GM21515 (cell line): Measurements from ENCODE around the gene ADGRA1.

Source experiments
- ATAC-seq: cut with Tn5 transposase; IDR thresholded peaks from one replicate; pipeline ENCODE4 v1.9.1; 2021; ENCODE audit not compliant: unreplicated experiment

The ADGRA1 gene

DNA sequence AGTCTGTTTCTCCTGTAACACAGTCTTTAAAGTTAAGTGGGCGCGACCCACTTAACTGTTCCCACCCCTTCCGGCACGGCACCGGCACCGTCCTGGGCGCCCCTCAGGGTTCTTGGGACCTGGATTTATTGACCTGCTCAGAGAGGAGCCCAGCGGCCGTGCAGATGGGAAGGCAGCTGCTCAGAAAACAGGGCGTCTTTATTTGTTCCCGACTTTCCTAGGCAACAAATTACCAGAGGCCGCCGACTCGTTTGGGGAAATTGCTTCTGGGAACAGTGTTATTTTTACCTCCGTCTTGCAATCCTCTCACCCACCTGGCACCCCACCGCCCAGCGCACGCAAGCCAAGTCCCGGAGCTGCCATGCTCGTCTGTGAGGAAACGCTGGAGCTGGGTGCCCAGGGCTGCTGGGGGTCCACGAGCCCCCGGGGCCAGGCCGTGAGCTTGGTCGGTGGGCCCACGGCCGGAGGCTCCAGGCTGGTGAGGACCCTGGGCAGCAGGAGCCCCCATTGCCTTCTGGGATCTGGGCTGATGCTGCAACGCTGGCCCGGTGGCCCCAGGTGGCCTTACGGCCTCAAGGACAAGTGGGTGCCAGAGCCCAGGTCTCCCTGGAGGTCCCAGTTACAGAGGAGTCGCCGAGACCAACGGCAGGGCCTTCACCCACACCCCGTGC is 14.9 kb upstream of the ADGRA1 start:
- no peak for ATAC-seq

DNA sequence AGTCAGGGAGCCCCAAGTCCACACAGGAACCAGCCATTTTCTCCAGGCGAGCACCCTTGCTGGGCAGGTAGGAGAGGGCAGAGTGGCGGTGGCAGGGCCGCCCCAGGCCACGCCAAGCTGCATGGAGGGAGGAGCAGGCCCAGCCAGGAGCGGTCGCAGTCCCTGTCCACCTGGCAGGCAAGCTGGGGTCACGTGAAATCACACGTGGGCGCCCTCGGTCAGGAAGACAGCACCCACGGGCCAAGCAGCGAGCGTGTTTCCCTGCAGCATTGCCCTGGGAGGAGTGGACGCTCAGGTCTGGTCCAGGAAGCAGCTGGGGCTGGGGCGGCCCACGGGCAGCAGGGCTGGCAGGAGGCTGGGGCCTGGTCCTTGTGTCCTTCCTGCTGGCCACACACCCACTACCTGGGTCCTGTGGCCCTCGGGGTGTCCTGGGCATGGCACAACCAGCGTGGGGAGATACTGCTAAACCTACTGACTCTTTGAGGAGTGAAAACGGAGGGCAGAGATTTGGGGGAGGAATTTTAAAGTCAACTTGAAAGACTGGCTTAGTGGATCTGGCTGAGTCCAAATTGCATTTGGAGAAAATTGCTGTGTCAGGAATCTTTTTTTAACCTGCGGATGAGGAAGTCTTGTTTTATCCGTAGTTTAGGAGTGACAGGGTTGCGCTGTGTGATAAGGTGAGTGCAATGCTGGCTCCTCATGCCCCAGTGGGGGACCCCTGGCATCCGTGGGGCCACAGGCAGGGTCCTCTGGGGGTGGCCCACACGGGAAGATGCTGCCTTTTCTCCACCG is 12.2 kb upstream of the ADGRA1 start:
- no peak for ATAC-seq

DNA sequence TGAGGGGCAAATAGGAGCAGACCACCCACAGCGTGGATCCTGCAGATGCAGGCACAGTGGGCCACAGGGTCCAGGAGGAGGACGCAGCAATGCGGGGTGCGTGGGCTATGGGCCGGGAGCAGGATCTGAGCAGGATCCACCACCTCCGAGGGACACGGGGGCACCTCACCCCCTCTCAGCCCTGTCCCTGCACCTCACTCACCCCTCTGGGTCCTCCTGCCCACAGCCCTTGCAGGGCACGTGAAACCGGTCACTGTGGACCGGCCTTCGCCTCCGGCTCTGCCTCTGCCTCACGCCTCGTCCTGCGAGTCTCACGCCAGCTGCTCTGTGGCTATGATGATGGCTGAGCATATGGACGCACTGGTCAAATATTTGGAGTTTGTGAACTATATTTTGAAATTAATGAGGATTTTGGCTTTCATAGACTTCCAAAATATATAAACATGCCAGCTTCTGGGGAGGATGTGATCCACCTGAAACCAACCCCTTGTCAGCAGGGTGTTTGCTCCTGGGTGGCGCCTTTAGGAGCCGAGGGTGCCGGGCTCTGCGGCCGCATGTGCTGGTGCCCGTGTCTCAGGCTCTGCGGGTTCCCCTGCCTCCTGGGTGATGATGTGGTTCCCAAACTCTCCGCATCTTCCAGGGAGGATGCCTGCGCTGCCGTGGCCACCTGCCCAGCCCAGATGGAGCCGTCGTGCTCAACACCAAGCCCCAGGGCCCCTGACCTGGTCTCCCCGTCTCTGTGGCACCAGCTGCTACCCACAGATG is 11.3 kb upstream of the ADGRA1 start:
- ATAC-seq: no peak

DNA sequence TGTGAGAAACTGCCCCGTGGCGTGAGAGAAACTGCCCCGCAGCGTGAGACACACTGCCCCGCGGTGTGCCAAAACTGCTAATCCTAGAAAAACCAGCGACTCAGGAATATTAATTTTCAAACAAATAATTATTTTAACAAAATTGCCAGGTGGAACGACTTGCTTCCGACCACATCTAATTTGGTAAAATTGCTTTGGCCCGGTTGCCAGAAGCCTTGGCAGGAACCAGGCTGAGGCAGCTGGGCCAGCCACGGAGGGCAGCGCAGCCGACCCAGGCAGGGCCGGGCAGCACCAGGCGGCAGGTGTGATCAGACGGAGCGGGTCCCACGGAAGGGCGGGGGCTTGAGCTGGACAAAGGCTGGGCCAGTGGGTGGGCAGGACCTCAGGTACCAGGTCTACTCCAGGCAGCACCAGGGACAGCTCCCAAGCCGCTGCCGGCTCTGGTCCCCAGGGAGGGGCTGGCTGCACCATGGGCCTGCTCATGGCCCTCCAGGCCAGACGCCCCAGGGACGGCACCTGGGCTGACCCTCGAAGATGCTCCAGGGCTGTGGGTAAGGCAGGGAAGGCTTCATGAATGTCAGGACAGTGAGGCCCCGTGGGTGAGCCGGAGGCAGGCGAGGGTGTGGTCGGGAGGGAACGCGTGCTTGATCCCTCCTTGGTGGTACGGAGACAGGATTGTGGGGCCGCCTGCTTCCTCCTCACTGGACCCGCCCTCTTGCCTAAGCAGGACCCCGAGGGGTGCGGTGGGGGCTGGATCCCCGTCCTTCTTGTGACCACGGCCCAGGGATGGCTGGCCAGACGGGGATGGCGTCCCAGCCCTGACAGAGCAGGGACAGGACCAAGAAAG is 7.7 kb upstream of the ADGRA1 start:
- no peak for ATAC-seq

DNA sequence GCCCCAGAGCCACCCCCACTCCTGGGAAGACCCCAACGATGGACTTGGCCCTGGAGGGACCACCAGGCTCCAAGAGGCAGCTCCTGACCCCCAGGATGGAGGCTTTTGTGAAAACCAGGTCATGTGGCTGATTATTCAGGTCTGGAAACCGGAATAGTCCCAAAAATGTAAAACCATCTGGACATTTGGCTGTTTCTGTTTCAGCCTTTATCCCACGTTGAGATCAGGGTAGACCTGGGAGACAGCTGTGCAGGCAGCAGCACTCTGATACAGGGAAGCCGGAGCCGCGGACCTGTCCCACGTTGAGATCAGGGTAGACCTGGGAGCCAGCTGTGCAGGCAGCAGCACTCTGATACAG is 7.1 kb upstream of the ADGRA1 start:
- no peak for ATAC-seq

DNA sequence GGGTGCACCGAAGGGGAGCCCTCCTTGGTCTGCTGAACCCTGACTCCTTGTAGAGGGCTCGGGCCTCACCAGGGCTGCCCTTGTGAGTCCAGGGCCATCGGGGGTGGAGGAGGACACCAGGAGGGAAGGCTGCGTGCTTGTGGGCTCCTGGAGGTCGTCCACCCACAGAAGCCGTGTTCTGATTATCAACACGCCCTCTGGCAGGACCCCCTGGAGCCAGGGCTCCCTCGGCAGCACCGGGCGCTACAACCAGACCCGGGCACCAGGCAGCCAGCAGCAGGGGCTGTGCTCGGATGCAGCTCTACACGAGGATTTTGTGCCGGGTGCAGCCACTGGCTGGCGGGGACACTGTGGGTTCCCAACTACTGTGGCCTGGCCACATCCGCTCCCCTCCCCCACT is 6.1 kb upstream of the ADGRA1 start:
- ATAC-seq: no peak

DNA sequence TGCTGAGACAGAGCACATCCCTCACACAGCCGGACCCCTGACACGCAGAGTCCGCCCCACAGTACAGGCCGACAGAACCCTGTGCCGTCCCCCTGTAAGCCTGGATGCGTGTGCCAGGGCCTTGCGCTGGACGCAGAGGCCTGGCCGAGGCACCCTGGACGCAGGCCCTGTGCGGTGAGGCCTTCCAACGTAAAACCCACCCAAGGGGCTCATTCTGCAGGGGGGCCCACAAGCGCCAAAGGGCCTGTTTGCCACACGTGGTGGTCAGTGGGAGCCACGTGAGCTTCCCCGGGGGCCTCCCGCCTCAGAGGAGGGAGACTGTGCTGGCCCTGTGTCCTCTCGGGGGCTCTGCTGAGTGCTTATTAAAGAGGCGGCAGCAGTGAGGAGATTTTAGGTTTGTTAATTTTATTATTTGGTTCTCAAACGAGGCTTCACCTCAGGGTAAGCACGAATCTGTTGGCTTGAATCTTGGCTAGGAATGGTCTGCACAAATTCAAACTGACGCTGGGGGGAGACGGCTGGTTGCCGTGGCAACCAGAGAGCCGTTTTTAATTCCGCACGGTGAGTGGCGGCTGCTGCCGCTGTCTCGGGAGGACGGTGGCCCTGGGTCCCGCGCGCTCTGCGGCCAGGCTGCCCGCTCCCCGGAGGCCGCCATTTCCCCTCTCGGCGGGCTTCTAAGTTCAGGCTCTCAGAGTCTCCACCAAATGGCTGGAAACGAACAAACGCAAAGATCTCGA is 4.9 kb upstream of the ADGRA1 start:
- no peak for ATAC-seq

DNA sequence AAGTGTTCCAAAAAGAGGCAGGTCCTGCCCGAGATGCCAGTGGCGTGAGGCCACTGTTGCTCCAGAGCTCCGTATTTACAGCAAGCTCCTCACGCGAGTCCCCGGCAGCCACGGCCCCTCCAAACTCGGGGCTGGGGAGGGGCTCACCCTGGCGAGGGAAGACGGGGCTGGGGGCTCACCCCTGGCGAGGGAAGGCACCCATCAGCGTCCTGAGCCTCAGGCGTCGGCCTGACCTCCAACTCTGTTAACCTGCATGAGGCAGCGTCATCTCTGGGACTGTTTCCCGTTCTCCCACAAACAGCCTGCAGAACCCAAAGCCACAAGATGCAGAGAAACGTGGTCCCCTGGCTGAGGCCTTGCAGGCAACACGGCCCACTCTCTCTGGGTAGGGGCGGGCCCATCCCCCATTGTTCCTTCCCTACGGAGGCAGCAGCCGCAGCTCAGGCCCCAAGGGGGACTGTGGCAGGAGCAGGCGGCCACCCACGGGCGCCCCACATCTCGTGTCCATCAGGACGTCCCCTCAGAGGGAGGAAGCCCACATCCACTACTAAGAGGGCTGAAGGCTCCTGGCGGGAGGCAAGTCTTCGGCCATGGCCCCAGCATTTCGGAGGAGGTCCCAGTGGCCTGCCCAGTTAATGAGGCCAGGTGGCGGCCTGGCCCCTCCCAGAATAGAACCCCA is 4.2 kb upstream of the ADGRA1 start:
- no peak for ATAC-seq

DNA sequence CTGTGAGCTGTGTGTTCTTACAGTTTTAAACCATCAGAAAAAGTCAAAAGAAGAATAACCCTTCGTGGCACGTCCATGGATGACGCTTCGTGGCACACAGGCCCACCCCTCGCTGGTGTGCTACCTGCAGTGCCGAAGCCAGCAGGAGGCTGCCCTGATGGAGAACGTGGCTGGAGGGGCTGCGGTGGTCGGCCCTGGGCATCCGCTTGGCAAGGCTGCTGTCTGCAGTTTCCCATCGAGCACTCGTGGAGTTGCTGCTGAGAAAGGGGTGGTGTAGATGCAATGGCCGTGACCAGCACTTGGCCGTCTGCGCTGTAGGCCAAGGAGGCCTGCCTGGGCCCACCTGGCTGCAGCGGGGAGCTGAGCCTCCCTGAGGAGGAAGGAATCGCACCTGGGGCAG is 3.2 kb upstream of the ADGRA1 start:
- no peak for ATAC-seq

DNA sequence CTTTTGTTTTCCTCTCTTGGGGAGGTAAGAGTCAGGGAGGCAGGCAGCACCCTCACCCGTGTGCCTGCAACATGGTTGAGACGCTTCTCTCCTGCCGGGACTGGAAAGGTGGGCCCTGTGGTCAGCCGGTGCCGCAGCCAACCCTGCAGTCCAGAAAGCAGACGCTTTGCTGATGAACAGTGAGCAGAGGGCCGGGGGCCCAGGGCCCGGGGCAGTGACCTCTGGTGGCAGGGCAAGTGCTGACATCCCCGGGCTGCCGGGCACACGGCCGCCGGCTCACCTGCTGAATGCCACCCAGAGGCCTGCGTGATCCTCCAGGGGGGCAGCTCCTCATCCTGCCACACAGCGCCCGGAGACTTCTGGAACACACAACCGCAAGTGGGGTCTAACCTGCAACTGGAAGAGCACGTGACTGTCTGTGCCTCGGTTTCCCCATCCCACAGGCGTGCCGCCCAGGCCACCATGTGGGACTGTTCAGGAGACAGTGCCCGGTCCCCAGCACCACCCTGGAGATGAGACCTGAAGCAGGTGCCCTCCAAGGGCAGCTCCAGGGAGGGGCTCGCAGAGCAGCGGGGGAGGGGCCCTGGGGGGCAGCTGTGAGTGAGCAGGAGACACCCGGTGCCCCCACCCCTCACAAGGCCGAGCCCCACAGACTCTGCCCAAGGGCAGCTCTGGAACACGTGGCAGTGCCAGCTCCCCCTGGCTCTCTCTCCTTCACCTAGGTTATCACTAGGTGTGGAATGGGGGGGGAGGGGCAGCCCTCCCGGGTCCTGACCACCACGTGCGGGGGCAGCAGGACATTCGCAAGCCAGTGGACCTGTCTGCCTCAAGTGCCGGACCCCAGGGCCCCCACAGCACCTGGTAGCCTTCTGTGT is 2.2 kb upstream of the ADGRA1 start:
- ATAC-seq: no peak

DNA sequence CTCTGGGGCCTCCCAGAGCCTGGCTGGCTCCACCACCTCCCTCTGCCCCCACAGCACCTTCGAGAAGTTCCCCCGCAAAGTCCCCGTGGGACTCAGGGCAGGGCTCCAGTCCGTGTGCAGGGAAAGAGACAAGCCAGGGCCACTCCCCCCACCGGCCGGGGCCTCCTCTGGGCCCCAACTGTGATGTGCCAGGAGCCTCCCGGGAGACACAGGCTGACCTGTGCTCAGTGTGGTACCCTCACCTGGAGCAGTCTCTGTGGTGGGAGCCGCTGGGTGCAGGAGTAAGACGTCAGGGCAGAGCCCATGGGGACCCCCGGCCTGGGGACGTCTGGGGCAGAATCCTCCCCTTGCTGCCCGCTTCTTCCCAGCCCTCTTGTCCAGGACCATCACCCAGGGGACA is 1.5 kb upstream of the ADGRA1 start:
- no peak for ATAC-seq

DNA sequence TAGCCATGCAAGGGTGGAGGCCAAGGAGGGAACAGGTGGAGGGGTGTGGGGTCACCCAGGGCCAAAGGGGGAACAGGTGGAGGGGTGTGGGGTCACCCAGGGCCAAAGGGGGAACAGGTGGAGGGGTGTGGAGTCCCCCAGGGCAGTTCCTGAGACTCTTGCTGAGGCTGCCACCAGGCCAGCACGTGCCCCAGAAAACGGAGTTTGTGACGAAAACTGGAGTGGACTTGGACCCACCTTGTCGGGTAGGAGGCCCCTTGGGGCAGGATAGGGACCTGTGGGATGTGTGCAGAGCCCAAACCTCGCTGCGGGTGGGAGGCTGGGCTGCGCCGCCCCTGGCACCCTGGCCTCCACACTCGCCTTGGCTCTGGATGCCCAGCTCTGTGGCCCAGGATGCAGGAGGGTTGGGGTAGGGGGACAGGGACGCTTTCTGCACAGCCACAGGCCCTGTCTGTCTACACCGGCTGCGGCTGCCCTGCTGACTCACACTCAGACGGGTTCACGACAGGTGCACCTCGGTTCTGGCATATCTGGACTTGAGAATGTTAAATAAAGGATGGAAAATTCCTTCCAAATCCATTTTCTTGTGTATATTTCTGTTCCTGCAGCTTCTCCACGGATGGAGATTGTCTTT is 562 bp upstream of the ADGRA1 start:
- ATAC-seq: no peak

DNA sequence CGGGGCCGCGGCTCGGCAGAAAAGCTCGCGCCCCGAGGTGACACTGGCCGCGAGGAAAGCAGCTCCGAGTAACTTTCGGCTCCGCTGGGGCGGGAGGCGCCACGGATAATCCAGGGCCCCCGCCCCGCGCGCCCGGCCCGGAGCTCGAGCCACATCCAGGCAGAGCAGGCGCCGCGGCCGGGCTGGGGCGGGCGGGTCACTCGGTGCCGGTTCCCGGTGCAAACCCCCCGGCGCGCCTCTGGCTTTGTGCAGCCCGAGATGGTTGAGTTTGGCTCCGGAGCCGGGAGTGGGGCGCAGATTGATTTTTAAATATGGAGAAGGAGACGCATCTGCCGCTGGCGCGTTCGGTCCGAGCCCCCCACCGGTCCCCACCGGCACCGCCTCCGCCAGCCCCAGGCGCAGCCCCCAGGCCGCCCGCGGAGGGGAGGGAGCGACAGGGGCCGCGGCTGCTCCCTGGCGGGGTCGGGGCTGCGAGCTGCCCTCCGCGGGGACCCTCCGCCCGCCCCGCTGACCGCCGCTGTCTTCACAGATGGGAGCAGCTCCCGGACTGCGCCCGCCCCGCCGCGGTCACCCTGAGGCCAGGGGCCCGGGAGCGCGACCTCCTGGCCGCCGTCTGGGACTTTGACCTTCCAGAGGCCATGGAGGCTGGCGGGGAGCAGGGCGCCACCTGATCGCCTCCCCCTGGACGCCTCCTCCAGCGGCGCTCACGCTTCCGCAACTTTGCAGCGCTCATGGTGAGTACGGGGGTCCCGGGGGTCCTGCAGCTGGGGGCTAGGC is 643 bp downstream of the ADGRA1 start:
- no peak for ATAC-seq

DNA sequence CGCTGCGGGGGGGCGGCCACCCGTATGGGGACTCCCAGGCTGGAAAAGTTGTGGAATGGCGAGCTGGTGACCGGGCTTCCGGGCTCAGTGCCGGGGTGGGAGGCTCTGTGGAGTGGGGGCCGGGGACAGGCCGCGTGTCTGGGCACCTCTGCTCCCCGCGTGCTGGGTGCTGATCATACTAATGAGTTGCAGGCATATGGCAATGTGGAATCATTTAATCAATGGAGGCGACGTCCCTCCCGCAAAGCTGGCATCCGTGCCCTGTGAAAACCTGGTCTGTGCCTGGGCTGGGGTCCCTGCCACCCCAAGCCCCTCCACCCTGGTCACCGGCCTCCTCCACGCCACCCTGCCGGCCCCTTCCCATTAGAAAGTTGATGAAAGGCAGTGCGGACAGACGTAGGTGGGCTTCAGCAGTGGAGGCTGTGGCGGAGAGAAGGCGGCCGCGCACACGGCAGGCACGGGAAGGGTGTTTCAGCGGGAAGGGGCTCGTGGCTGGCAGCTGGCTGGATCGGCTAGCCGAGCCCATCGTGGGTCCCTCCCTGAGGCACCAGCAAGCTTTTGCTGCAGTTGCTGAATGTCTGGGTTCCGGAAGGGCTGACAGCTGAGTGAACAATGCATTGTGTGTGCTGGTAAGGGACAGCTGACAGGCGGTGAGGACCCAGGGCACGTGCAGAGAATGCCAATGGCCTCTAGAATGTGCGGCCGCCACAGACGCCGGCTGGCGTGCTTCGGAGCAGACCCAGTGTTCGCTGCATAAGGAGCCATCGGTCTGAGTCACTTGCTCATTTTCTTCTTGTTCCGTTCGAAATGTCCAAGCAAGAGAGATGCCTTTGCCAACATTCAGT is 1.5 kb downstream of the ADGRA1 start:
- ATAC-seq: no peak

DNA sequence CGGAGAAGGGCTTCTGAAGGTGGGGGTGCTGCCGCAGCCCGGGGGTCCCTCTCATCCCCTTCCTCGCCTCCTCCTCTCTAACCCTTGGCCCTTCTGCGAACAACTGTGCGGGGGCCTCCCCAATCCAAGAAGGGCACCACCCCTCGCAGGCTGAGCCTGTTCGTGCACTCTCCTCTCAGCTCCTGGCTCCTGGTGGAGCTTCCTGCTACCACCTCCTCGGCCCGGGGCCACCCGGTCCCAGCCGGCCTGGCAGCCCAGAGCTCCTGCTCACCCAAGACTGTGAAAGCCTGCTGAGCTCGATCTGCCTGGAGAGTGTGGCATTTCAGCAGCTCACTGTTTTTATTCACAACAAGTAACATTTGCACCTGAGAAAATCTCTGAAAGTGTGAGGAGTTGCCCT is 2.4 kb downstream of the ADGRA1 start:
- ATAC-seq: no peak

DNA sequence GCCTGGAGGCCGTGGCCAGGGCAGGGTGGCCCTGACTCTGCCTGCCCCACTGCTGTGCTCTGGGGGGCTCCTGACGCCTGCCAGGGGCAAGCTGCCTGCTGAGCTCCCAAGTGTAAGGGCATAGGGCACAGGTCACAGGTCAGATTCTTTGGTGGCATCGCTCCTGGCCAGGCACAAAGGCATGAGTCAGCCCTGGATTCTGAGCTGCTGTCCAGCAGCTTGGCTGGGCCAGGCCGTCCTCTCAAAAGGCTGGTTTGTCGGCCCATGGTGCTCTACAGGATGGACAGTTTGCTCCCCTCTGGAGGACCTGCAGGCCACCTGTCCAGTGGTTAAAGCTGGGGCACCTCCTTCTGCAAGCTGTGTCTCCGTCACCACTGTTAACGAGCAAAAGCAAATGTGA is 2.9 kb downstream of the ADGRA1 start:
- ATAC-seq: no peak

DNA sequence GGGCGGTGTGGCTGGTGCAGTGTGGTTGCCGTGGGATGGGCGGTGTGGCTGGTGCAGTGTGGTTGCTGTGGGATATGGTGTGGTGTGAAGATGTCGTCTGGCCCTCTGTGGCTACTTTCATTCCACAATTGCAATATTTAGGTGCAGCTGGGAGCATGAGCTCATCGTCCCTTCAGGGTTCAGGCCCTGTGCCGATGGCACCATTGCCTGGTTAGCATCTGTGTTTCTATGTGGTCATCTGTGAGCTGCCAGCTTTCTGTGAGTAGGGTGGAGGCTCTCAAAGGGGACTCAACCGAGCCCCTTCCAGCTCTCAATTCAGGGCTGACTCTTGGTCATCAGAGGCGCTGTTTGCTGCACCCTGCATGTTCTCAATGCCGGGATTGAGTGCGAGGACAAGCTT is 3.6 kb downstream of the ADGRA1 start:
- no peak for ATAC-seq
